ENCODE results near the gene CLEC16A.

- TF ChIP-seq, protein P1, sequence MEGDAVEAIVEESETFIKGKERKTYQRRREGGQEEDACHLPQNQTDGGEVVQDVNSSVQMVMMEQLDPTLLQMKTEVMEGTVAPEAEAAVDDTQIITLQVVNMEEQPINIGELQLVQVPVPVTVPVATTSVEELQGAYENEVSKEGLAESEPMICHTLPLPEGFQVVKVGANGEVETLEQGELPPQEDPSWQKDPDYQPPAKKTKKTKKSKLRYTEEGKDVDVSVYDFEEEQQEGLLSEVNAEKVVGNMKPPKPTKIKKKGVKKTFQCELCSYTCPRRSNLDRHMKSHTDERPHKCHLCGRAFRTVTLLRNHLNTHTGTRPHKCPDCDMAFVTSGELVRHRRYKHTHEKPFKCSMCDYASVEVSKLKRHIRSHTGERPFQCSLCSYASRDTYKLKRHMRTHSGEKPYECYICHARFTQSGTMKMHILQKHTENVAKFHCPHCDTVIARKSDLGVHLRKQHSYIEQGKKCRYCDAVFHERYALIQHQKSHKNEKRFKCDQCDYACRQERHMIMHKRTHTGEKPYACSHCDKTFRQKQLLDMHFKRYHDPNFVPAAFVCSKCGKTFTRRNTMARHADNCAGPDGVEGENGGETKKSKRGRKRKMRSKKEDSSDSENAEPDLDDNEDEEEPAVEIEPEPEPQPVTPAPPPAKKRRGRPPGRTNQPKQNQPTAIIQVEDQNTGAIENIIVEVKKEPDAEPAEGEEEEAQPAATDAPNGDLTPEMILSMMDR (IDR thresholded peaks at IDR 0.05), result no peak
- TF ChIP-seq EP300 (IDR thresholded peaks at IDR 0.05), result no peak
- TF ChIP-seq POLR2A (IDR thresholded peaks at IDR 0.05), result no peak
These were observed 257.3 kb downstream of the CLEC16A start for GRCh38 chr16:11201498-11202259.

Measured in gastroesophageal sphincter (tissue), 3 donors.